Renal cortical epithelial cell (primary cell): ENCODE results near the gene SECISBP2L. TPM values are rescaled to one million over a fixed set of nuclear protein-coding genes. Genes with fewer than 3 reads are reported as not detected.
"Not testable (repeated sequence)": the region's sequence is repeated elsewhere in the genome, so short reads cannot be mapped to it uniquely, and the experiment has no call there.

Source experiments
- DNase-seq: peaks from one replicate; pipeline ENCODE4 v3.0.0-alpha.2; 2011; ENCODE audit warnings: low read depth
- total RNA-seq: library from RNA; depleted of rRNA; stranded (reverse); fragments of >200 nt; gene quantifications from 2 replicates; pipeline ENCODE4 v1.2.3, GENCODE V29; 2014

SECISBP2L gene, protein sequence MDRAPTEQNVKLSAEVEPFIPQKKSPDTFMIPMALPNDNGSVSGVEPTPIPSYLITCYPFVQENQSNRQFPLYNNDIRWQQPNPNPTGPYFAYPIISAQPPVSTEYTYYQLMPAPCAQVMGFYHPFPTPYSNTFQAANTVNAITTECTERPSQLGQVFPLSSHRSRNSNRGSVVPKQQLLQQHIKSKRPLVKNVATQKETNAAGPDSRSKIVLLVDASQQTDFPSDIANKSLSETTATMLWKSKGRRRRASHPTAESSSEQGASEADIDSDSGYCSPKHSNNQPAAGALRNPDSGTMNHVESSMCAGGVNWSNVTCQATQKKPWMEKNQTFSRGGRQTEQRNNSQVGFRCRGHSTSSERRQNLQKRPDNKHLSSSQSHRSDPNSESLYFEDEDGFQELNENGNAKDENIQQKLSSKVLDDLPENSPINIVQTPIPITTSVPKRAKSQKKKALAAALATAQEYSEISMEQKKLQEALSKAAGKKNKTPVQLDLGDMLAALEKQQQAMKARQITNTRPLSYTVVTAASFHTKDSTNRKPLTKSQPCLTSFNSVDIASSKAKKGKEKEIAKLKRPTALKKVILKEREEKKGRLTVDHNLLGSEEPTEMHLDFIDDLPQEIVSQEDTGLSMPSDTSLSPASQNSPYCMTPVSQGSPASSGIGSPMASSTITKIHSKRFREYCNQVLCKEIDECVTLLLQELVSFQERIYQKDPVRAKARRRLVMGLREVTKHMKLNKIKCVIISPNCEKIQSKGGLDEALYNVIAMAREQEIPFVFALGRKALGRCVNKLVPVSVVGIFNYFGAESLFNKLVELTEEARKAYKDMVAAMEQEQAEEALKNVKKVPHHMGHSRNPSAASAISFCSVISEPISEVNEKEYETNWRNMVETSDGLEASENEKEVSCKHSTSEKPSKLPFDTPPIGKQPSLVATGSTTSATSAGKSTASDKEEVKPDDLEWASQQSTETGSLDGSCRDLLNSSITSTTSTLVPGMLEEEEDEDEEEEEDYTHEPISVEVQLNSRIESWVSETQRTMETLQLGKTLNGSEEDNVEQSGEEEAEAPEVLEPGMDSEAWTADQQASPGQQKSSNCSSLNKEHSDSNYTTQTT
- total RNA-seq, result 24.8 and 52.0 TPM in 2 replicates

DNA sequence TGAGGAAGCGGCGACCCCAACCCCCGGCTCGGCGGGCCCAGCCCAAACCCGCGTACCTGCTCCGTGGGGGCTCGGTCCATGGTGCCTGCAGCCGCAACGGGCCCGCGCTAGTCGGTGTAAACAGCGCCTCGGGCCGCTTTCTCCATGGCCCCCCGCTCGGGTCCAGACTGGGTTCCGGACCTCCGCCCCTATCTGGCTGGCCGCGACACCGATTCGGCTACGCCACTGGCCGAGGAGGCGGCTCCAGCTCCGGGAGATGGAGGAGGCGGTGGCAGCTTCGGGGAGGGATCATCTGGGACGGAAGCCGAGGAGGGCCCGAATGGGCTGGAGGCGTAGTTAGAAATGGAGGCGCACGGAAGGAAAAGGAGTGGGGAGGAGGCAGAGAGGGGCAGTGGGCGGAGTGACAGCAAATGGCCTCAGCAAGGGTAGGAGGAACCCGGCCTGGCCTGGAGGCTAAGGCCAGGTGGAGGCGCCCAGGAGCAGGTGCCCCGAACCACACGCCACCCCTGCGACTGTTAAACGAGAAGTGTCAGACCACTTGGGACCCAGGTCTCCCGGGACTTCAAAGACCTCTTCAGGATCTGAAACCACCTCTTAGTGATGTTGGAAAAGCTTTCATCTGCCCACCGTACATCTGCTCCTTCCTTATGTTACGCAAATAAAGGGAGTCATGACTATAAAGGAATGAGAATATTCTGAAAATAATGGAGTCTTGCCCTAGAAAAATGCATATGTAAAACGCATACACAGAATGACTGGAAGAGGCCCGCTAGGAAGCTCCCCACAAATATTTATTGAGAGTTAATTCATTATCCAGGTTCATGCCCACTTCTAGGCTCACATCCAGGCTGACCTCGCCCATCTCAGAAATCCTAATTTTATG is at the start of gene SECISBP2L:
TSS of gene SECISBP2L (minus strand) at position 227 of the 883 bp plus-strand sequence. CDS start at position 80, 147 bp downstream.
- DNase-seq, result peak; percentile 87

DNA sequence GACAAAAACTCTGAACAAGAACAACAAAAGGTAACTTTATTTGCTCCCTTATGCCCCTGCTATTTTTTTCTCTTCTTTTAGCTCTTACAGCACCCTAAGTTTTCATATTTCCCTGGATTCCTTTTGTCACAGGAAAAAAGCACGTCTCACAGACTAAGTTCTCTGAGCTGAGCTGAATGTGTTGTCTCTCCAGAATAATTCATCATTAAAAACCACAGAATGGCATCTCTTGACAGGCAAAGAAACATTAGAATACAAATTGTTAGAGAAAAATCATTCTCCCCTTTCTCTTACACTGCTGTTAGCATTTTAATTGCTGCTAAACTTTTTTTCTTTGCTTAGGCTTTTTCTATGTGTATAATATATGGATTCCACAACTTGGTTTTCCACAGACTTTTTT is 48.7 kb upstream of the SECISBP2L start:
- DNase-seq, result no peak

DNA sequence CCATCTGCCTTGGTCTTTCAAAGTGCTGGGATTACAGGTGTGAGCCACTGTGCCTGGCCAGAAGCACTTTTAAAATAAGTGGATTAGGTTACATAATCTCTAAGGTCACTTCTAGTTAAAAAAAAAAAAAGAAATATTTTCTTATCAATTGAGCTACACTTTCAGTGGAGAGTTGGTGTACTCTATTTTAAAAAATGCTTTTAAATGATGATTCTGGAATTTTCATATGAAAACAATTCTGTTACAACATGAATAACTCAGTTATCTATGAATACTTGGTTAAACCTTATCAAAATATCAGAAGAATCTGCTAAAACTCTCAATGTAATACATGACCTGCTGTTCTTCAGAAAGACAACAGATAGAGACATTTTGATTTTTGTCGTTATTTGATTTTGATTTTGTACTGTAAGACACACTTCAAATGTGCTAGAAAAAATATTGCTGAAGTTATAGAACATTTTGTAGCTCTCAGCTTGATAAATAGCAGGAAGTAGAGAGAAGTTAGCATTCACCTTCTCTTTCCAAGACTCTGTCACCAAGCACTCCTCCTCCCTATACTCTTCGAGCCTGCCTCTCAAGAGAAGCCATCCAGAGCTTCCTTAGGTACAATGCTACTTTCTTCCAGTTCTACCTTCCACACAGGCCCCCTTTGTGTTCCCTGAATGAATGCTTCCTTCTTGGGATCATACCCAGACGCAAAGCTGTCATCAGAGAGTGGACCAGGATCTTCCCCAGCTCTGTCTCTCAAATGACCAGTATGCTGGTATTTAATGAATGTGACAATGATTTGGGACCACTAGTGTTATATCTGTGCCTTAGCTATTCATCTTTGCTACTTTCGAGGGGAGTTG is 47.2 kb upstream of the SECISBP2L start:
- DNase-seq, result no peak

DNA sequence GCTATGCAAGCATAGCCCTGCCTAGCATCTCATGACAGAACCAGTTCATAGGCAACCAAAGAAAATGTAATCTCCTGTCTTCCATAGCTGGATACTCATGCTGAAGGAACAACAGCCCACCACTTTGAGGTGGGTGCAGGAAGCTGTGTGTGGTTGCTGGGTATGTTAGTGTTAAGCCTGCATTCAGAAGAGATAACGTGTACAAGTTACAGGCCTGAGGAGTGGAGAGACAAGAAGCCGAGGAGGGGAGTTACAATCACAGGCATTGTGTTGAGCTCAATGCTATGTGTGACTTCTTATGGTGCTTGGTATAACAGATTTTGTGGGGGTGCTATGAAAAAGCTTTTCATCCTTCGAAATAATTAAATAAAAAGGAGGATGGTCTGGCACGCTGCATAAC is 42.8 kb upstream of the SECISBP2L start:
- no peak for DNase-seq

DNA sequence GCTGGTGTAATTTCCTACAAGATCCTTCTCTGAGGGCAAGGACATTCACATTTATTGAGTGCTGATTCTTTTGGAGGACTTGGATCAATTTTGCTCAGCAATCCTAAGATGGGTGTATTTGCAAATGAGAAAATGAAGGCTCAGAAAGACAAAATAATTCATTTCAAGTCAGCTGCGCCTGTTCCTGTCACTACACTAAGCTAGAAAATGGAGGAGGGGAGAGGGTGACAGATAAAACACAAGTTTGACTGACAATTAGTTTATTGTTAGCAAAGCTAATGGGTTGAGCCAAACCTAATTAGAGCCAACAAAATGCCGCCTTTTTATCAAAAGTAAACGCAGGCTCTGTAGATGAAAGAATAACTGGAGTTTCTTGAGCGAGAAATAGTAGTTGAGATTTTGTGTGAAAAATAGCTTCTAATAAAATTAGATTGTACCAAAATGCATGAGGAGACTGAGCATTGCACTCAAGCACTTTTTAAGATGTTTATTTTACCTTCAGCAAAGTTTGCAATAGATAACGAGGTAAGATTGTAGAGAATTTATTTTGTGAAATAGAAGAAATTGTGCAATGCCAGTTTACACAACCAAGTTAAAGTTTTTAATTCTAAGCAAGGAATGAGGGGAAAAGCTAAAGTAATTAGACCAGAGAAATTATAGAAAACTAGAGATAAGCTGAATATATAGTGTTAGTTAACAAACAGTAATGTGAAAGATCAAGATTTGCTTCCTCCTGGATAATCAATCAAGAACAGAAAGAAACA is 39.6 kb upstream of the SECISBP2L start:
- no peak for DNase-seq

DNA sequence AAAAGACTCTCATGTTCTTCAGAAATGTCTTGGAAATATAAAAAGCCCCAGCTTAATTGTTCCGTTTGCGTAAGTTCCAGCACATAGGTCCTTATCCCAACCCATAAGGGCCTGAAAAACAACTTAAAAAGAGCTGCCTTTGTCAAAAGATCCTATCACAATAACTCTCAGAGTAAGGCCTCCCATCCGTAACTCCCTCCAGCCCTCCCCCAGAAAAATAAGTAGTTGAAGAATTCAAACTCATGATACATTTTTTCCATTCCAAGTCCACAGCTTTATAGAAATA is 38.0 kb upstream of the SECISBP2L start:
- DNase-seq, result no peak

DNA sequence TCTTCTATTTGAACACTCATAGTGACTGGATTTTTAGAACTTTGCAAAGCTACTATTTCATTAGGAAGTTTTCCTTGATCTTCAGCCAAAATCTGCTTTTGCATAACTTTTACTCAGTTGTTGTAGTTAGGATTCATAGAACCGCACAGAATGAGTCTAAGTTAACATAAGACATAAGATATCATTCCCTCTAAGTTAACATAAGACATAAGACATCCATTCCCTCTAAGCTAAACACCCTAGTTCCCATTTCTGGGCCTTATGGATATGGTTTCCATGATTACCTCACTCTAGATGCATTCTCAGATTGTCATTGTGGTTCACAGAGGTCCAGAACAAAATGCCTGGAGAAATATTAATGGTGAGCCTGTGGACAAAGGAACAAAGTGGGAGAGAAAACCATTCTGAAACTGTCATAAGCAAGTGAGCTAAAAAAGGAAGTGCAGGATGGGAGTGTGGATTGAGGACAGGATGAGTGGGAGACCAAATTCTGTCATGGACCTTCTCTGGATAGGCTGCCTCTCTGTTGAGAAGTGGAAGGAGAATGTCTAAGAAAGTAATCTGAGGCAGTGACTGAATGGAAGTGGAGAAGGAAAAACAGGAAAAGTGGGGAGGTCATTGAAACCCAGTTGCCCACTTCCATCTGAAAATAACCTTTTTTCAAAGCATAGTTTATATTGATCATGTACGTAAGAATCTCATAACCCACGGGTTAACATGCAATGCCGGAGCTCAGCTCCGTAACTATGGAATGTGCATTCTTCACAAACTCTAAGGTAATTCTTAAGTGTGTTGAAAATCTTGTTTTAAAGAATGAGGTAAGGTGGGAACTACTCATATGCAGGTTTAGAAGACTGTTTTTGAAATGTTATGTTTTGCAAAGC is 37.4 kb upstream of the SECISBP2L start:
- DNase-seq, result no peak

DNA sequence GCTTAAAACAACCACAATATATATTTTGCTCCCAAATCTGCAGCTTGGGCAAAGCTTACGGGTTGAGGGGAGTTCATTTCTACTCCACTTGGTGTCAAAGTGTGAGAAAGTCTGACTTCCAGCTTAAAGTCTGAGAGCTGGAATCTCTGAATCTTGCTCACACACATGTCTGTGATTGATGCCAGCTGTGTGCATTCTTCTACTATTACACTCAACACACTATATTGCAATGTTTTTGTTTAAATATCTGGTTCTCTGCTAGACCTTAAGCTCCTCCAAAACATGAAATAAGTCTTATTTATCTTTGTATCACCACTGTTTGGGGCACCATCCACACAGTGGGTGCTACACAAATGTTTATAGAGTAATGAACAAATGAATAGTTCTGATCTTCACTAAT is 36.7 kb upstream of the SECISBP2L start:
- no peak for DNase-seq

DNA sequence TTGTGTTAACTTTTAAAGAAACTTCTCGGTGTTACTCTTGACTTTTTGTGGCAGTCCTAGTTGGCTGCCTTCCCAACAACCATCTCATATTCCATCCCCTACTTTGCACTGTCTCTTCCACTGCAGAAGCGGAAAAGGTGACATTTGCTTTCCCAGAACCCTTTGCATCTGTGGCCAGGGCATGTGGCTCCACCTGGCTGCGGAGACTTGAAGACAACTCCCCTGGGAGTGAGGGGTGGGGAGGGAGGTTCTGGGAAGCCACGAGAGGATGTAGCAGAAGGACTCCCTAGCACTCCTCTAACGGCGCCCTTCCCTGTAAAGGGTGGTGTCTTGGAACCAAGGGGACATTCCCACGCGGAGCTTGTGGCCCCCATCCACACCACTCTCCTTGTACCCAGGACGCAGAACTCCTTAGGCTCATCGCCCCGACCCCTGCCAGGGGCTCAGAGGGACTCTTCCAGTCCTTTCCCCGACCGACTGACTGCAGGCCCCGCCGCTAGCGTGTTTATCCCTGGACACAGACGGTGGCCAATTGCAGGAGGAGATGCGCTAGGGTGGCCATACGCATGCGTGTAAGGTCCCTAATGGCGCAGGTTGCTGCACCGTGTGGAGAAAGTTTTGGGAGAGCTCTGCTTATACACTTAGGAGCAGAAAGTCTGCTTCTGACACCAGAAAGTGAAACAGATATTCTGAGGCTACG is 33.2 kb upstream of the SECISBP2L start:
- DNase-seq, result no peak

DNA sequence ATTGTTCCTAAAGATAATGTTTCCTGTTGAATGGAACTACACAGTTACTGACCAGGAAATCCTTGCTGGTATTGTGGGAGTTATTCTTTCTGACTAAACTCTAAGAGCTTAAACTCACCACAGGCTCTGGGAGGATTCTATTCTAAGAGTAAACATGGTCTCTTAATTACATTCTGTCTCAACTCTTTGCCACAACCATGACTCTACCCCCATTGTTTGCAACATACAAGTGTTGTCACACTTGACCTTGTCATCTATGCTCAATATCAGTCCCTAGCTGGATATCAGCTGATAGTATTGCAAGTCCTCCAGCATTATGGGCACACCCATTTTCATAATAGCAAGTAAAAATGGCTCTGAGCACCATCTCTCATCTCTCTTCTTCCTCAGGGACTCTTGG is 29.6 kb upstream of the SECISBP2L start:
- peak; percentile 21 for DNase-seq

DNA sequence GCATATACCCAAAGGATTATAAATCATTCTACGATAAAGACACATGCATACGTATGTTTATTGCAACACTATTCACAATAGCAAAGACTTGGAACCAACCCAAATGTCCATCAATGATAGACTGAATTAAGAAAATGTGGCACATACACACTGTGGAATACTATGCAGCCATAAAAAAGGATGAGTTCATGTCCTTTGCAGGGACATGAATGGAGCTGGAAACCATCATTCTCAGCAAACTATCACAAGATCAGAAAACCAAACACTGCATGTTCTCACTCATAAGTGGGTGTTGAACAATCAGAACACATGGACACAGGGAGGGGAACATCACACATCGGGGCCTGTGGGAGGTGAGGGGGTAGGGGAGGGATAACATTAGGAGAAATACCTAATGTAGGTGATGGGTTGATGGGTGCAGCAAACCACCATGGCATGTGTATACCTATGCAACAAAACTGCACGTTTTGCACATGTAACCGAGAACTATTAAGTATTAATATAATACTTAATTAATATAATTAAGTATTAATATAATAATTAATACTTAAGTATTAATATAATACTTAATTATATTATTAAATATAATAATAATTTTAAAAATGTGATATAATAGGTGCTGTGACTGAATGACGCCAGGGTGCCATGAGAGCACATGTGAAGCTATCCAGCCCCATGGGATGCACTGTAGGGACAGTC is 28.5 kb upstream of the SECISBP2L start:
- not testable (repeated sequence) for DNase-seq

DNA sequence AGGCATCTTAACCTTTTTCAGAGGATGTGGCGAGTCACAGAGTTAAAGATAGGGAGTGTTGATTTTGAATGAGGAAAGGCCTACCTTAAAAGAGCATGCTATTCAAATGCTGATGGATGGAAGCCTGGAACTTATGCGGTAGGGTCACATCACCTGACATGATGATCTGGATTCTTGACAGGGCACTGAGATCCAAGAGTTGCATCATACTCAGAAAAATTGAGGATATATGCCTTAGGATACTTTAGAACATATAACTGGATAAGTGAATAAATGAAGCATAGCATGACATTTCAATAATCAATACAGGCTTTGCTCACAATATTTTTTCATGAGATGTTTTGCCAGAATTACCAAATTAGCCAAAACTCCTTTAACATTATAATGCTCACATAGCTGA is 20.1 kb upstream of the SECISBP2L start:
- no peak for DNase-seq

DNA sequence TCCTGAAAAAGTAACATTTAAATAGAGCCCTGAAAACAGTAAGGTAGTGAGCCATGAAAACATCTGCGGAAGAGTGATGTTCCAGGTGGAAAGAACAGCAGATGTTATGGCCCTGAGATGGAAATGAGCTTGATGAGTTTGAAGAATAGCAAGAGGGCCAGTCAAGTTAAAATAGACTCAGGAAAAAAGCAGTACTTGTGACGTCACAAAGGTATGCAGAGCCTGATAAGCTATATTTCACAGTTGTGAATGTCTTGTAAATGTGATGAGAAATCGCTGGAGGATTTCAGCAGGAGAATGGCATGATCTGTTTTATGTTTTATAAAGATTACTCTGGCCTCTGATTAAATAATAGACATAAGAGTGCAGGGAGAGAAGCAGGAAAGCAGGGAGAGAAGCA is 18.6 kb upstream of the SECISBP2L start:
- no peak for DNase-seq

DNA sequence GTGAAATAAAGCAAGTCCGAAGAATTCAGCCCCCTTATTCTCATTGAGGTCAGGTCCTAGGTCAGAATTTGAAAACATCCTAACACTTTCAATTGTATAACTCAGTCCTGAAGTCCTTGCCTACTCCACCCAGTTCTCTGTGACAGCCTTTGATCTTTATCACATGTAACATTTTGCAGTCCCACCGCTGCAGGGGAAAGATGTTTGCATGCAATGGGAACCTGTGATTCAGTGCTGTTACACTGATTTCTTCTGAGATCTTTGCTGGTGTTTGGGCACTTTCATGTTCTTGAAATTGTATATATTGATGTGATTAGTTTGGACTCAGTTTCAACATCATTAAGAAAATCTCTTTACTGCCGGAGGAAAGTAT is 18.0 kb upstream of the SECISBP2L start:
- no peak for DNase-seq

DNA sequence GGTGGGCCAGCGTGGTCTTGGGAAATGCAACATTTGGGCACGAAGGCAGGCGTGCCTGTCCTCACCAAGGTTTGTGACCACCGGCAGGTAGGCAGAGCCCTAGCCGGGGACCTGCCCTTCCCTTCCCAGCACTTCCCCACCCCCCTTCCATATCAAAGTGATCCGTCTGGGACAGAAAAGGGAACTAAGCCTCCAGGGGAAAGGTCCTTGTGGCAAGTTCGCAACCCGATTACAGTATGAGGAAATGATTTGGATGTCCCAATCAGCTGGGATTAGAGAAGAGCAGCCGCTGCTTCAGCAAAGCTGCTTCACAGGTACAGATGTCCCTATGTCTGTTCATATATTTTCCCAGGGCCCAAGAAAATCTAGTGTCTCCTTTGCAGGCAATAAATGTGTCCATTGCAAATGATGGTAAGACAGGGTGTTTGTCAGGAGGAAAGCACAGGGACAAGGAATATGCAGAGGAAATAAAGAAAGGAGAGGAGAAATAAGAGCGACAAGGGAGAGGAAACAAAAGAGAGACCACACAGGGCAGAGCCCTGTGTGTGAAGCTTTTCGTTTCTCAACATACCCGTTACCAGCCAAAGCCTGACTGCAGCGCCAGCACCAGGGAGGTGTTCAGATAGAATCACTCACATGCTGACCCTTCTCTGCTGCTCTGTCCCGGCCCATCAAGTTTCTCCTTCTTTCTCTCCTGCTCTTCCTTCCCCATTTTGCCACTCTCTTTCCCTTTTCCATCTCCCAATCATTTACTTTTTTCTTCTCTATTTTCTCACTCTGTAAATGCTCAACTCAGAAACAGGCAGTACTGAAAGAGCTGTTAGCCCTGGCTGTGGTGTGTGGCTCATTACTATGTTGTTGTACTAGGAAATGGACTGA is 17.4 kb upstream of the SECISBP2L start:
- DNase-seq, result no peak

DNA sequence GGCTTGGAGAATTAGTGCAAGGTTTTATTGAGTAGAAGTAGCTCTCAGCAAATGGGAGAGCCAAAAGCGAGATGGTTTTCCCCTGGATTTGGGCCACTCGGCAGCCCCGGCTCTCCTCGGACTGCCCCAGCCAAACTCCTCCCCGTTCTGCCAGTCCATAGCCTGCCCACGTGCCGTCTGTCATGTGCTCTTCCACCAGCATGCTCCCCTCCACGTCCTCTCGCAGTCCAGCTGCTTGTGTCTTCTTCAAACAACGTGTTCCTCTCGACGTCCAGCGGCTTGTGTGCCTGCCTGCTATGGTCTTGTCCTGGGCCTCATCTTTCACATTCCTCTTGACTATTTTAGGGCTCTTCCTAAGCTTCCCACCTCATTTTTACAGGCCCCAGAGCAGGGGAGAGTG is 16.7 kb upstream of the SECISBP2L start:
- no peak for DNase-seq
